ENCODE measurements around the gene UIMC1.

- TF ChIP-seq CTCF (optimal IDR thresholded peaks at IDR 0.05 in 1 of 3, IDR thresholded peaks at IDR 0.05 in 1 of 3, conservative IDR thresholded peaks at IDR 0.05 in 1 of 3; ENCODE audit: extremely low read depth in 1 of 3, insufficient read depth in 2 of 3, low read length in 3 of 3): no peak
- no peak for TF ChIP-seq EZH2 (IDR thresholded peaks at IDR 0.05; ENCODE audit: low read length)
Measured at GRCh38 chr5:177010153-177010552, 3.6 kb upstream of the UIMC1 start.
